ENCODE results near the gene OR10K2. TPM values are rescaled to one million over a fixed set of nuclear protein-coding genes. Genes with fewer than 3 reads are reported as not detected.
"Not testable (repeated sequence)": the region's sequence is repeated elsewhere in the genome, so short reads cannot be mapped to it uniquely, and the experiment has no call there.

The OR10K2 gene
- total and polyA plus RNA-seq, 8 donors, result not detected

GRCh38 chr1:158457246-158457645, 31.2 kb upstream of the OR10K2 start:
- Histone ChIP-seq H3K27ac (no peak overlapping the region), H3K4me3 (no peak overlapping the region), H3K9me3 (peaks cover 0 to 6% (median 3%) of the 10 kb centered on the region in 4 donors), H3K27me3 (no peaks in the 10 kb centered on the region), H3K36me3 (no peaks in the 10 kb centered on the region), H3K4me1 (no peaks in the 10 kb centered on the region)
- DNase-seq, result no peak
- TF ChIP-seq, protein P1, sequence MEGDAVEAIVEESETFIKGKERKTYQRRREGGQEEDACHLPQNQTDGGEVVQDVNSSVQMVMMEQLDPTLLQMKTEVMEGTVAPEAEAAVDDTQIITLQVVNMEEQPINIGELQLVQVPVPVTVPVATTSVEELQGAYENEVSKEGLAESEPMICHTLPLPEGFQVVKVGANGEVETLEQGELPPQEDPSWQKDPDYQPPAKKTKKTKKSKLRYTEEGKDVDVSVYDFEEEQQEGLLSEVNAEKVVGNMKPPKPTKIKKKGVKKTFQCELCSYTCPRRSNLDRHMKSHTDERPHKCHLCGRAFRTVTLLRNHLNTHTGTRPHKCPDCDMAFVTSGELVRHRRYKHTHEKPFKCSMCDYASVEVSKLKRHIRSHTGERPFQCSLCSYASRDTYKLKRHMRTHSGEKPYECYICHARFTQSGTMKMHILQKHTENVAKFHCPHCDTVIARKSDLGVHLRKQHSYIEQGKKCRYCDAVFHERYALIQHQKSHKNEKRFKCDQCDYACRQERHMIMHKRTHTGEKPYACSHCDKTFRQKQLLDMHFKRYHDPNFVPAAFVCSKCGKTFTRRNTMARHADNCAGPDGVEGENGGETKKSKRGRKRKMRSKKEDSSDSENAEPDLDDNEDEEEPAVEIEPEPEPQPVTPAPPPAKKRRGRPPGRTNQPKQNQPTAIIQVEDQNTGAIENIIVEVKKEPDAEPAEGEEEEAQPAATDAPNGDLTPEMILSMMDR (IDR thresholded peaks at IDR 0.05), result no peak
- TF ChIP-seq EP300 (IDR thresholded peaks at IDR 0.05) (no peak), POLR2AphosphoS5 (IDR thresholded peaks at IDR 0.05) (no peak), POLR2A (IDR thresholded peaks at IDR 0.05) (no peak)
- intact Hi-C loops (cut with DNase I; ENCODE audit: low total_unique reads), result no loop called here

DNA sequence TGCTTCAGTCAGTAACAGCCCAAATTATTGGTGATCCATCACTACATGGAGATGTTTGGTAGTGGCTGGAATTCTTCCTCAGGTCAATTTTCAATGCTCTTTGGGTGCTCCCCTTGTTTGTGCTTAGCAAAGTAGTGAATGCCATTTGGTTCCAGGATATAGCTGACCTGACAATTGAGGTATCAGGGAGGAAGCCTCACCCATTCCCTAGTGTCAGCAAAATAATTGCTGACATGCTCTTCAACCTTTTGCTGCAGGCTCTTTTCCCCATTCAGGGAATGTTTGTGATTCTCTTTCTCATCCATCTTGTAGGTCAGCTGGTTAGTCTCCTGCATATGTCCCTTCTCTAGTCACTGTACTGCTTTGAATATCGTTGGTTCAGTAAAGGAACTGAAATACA, 28.5 kb upstream of the OR10K2 start:
- H3K36me3 ChIP-seq, result no peaks in the 10 kb centered on the region
- H3K9me3 ChIP-seq, result peaks cover 0 to 11% (median 3%) of the 10 kb centered on the region in 4 donors
- no peaks in the 10 kb centered on the region for H3K4me1 ChIP-seq
- 70 to 79% (median 75%) methylated on average over 1 of the region's 1 CpG for WGBS, 5 donors
- no peak overlapping the region for H3K4me3 ChIP-seq
- no peaks in the 10 kb centered on the region for H3K27me3 ChIP-seq
- intact Hi-C loops (cut with DNase I; ENCODE audit: low total_unique reads), result no loop called here
- H3K27ac ChIP-seq, result no peak overlapping the region
- TF ChIP-seq EP300 (IDR thresholded peaks at IDR 0.05) (no peak), POLR2AphosphoS5 (IDR thresholded peaks at IDR 0.05) (no peak), POLR2A (IDR thresholded peaks at IDR 0.05) (no peak)
- TF ChIP-seq, protein P1 (IDR thresholded peaks at IDR 0.05), result no peak
- no peak for DNase-seq

DNA sequence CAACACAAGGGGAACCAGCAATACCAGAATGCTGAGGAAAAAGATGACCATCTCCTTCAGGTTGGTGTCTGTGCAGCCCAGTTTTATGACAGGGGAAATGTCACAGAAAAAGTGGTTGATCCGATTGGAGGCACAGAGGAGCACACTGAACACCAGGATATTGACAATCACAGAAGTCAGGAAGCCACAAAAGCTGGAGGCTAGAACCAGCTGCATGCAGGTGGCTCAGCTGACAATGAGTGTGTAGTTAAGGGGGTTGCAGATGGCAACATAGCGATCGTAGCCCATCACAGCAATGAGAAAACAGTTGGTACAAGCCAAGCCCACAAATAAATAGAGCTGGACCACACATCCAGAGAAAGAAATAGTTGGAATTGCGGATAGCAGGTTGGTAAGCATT, 19.3 kb upstream of the OR10K2 start:
- TF ChIP-seq EP300 (IDR thresholded peaks at IDR 0.05) (no peak), POLR2AphosphoS5 (IDR thresholded peaks at IDR 0.05) (no peak), POLR2A (IDR thresholded peaks at IDR 0.05) (no peak)
- TF ChIP-seq, protein P1 (IDR thresholded peaks at IDR 0.05), result no peak
- WGBS, 5 donors, result 70 to 84% (median 78%) methylated on average over 4 of the region's 4 CpGs

GRCh38 chr1:158434741-158435140, 8.7 kb upstream of the OR10K2 start:
- intact Hi-C loops (cut with DNase I; ENCODE audit: low total_unique reads), result no loop called here
- Histone ChIP-seq H3K36me3 (no peaks in the 10 kb centered on the region), H3K4me1 (no peaks in the 10 kb centered on the region), H3K9me3 (peaks cover 5 to 17% (median 13%) of the 10 kb centered on the region in 4 donors), H3K27ac (no peak overlapping the region), H3K4me3 (no peak overlapping the region), H3K27me3 (peaks cover 0 to 6% (median 0%) of the 10 kb centered on the region in 3 donors)
- 48 to 60% (median 52%) methylated on average over 3 of the region's 3 CpGs for WGBS, 5 donors
- no peak for DNase-seq
- no peak for TF ChIP-seq EP300 (IDR thresholded peaks at IDR 0.05)
- TF ChIP-seq, protein P1 (IDR thresholded peaks at IDR 0.05), result no peak
- TF ChIP-seq POLR2AphosphoS5 (IDR thresholded peaks at IDR 0.05), result no peak
- no peak for TF ChIP-seq POLR2A (IDR thresholded peaks at IDR 0.05)

More for the DNA sequence above, 19.3 kb upstream of the OR10K2 start:
- no peak for DNase-seq
- Histone ChIP-seq H3K36me3 (no peaks in the 10 kb centered on the region), H3K4me1 (no peaks in the 10 kb centered on the region), H3K27ac (no peak overlapping the region), H3K4me3 (no peak overlapping the region), H3K27me3 (no peaks in the 10 kb centered on the region), H3K9me3 (no peaks in the 10 kb centered on the region)
- intact Hi-C loops (cut with DNase I; ENCODE audit: low total_unique reads), result no loop called here

DNA sequence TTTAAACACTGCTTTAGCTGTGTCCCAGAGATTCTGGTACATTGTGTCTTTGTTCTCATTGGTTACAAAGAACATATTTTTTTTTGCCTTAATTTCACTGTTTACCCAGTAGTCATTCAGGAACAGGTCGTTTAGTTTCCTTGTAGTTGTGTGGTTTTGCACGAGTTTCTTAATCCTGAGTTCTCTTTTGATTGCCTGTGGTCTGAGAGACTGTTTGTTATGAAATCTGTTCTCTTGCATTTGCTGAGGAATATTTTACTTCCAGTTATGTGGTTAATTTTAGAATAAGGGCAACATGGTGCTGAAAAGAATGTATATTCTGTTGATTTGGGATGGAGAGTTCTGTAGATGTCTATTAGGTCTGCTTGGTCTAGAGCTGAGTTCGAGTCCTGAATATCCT, 4.1 kb upstream of the OR10K2 start:
- peaks cover 5 to 32% (median 16%) of the 10 kb centered on the region in 4 donors for H3K9me3 ChIP-seq
- H3K4me3 ChIP-seq; H3K27ac ChIP-seq; H3K36me3 ChIP-seq; H3K27me3 ChIP-seq; intact Hi-C loops (cut with DNase I; ENCODE audit: low total_unique reads); H3K4me1 ChIP-seq; DNase-seq: not testable (repeated sequence)
- WGBS, 5 donors, result 41 to 51% (median 44%) methylated on average over 3 of the region's 3 CpGs
